HCT116 (cell line): ENCODE data around the gene HGS. TPM values are rescaled to one million over a fixed set of nuclear protein-coding genes. Genes with fewer than 3 reads are reported as not detected.

Experiments used
- ATAC-seq: fragments of 200-7000 bp; cut with Tn5 transposase; 2 replicates; pipeline ENCODE4 v1.9.1; 2020; ENCODE audit warnings: mild to moderate bottlenecking, moderate library complexity
- BruUV-seq: library from RNA; stranded (reverse); fragments of 400-500 nt; replicated peaks from 2 replicates; lab custom pipeline; 2021; lab: Mats Ljungman, UMichigan
- CTCF ChIA-PET: fragments of 300-600 bp; sonication (Branson Sonifier 250); formaldehyde crosslinking; loops from one replicate; lab custom pipeline; 2021; ENCODE audit warnings: antibody characterized with exemption; lab: Charles Lee
- POLR2A ChIA-PET: fragments of 300-600, 350-600 bp; sonication (Branson Sonifier 250); formaldehyde crosslinking; loops from one replicate; lab custom pipeline; 2021; ENCODE audit warnings: antibody characterized with exemption; lab: Charles Lee
- RAD21 ChIA-PET, 2 experiments: fragments of 300-600 bp; sonication (Branson Sonifier 250); formaldehyde crosslinking; loops; one replicate each; lab custom pipeline; 2023; ENCODE audit warnings: low total read pairs in 2 of 2; ENCODE audit not compliant: uncharacterized antibody in 2 of 2, unreplicated experiment in 2 of 2, low non-redundant PET in 1 of 2; lab: Charles Lee
- DNase-seq: peaks from one replicate; pipeline ENCODE4 v3.0.0-alpha.2; 2010; ENCODE audit warnings: low read depth, low spot score
- H2AFZ ChIP-seq: fragments of 200-600 bp; shearing (Covaris generic), sonication (generic); 2 replicates; pipeline ENCODE4 v1.6.1; 2017; ENCODE audit warnings: low read depth, mixed run types, mixed read lengths, antibody characterized with exemption, low read length; ENCODE audit not compliant: poor library complexity, severe bottlenecking
- H3K27ac ChIP-seq: 2 replicates; pipeline ENCODE4 v1.5.1; 2012; ENCODE audit warnings: low read depth, low read length
- H3K27me3 ChIP-seq: fragments of 200-600 bp; sonication (generic); 2 replicates; pipeline ENCODE4 v1.6.1; 2016; ENCODE audit warnings: mixed run types, low read length, mixed read lengths; ENCODE audit not compliant: insufficient read depth
- H3K36me3 ChIP-seq, 2 experiments: fragments of 200-500 bp in 1 of 2; fragments of 200-600 bp in 1 of 2; sonication (Bioruptor generic) in 1 of 2; sonication (generic) in 1 of 2; 2 replicates each; pipeline versions ENCODE4 v1.5.1 to v1.6.1; 2014 to 2016; ENCODE audit warnings: low read length in 2 of 2, inconsistent platforms in 1 of 2, mixed read lengths in 1 of 2, mixed run types in 1 of 2; ENCODE audit not compliant: insufficient read depth in 2 of 2, control insufficient read depth in 1 of 2
- H3K4me1 ChIP-seq, 2 experiments: fragments of 200-600 bp in 1 of 2; sonication (generic) in 1 of 2; 2 replicates each; pipeline versions ENCODE4 v1.5.1 to v1.6.1; 2012 to 2017; ENCODE audit warnings: low read length in 2 of 2, inconsistent platforms in 1 of 2, mild to moderate bottlenecking in 1 of 2, mixed read lengths in 1 of 2, mixed run types in 1 of 2, moderate library complexity in 1 of 2; ENCODE audit not compliant: insufficient read depth in 2 of 2, control insufficient read depth in 1 of 2
- H3K4me2 ChIP-seq: fragments of 200-600 bp; sonication (generic); 2 replicates; pipeline ENCODE4 v1.6.1; 2017; ENCODE audit warnings: mixed run types, low read length, mixed read lengths
- H3K4me3 ChIP-seq, 2 experiments: fragments of 200-600 bp in 1 of 2; sonication (generic) in 1 of 2; replicated peaks in 1 of 2; 2 replicates each; pipeline ENCODE4 v1.5.1; 2011 to 2016; ENCODE audit warnings: low read length in 2 of 2, control low read depth in 1 of 2, low read depth in 1 of 2, mild to moderate bottlenecking in 1 of 2, mixed read lengths in 1 of 2, mixed run types in 1 of 2
- H3K79me2 ChIP-seq: fragments of 200-600 bp; sonication (generic); 2 replicates; pipeline ENCODE4 v1.6.1; 2017; ENCODE audit warnings: mild to moderate bottlenecking, mixed run types, low read length, moderate library complexity, mixed read lengths; ENCODE audit not compliant: insufficient read depth
- H3K9ac ChIP-seq: fragments of 200-600 bp; sonication (generic); 2 replicates; pipeline ENCODE4 v1.6.1; 2016; ENCODE audit warnings: low read length, mixed read lengths
- H3K9me2 ChIP-seq: fragments of 200-600 bp; sonication (generic), shearing (Covaris generic); 2 replicates; pipeline ENCODE4 v1.6.1; 2017; ENCODE audit warnings: mixed run types, mild to moderate bottlenecking, moderate library complexity; ENCODE audit not compliant: insufficient read depth
- H3K9me3 ChIP-seq, 2 experiments: fragments of 200-500 bp in 1 of 2; fragments of 200-600 bp in 1 of 2; sonication (Bioruptor generic) in 1 of 2; sonication (generic) in 1 of 2; 2 replicates each; pipeline ENCODE4 v1.6.1; 2014 to 2017; ENCODE audit warnings: low read length in 2 of 2, mixed read lengths in 2 of 2, inconsistent platforms in 1 of 2, low read depth in 1 of 2, mild to moderate bottlenecking in 1 of 2, mixed run types in 1 of 2, moderate library complexity in 1 of 2; ENCODE audit not compliant: control insufficient read depth in 1 of 2, insufficient read depth in 1 of 2
- H4K20me1 ChIP-seq: fragments of 200-600 bp; sonication (generic), shearing (Covaris generic); 2 replicates; pipeline ENCODE4 v1.6.1; 2017; ENCODE audit warnings: mixed run types, mild to moderate bottlenecking, moderate library complexity; ENCODE audit not compliant: insufficient read depth
- ATF3 ChIP-seq: IDR thresholded peaks from 2 replicates; pipeline ENCODE4 v1.6.1; 2012
- EZH2 ChIP-seq: fragments of 200-600 bp; sonication (generic); IDR thresholded peaks from 2 replicates; pipeline ENCODE4 v1.6.1; 2017; ENCODE audit warnings: antibody characterized with exemption, mixed run types
- EZH2phosphoT487 ChIP-seq: fragments of 200-600 bp; IDR thresholded peaks from 2 replicates; pipeline ENCODE4 v1.6.1; 2018; ENCODE audit warnings: antibody characterized with exemption, borderline replicate concordance
- FOSL1 ChIP-seq: IDR thresholded peaks from 2 replicates; pipeline ENCODE4 v1.6.1; 2012; ENCODE audit warnings: low read depth
- JUND ChIP-seq: IDR thresholded peaks from 2 replicates; pipeline ENCODE4 v1.6.1; 2012
- POLR2A ChIP-seq: IDR thresholded peaks from 2 replicates; pipeline ENCODE4 v1.7.0; 2011; ENCODE audit warnings: borderline replicate concordance; ENCODE audit not compliant: insufficient read depth, insufficient read length; ENCODE audit errors: extremely low read depth
- POLR2AphosphoS5 ChIP-seq: IDR thresholded peaks from 2 replicates; pipeline ENCODE4 v1.6.1; 2011; ENCODE audit warnings: mild to moderate bottlenecking, low read depth, low read length, moderate library complexity
- SIN3A ChIP-seq: IDR thresholded peaks from 2 replicates; pipeline ENCODE4 v1.6.1; 2012; ENCODE audit warnings: low read depth
- SP1 ChIP-seq: IDR thresholded peaks from 2 replicates; pipeline ENCODE4 v1.6.1; 2012; ENCODE audit warnings: low read depth
- TCF7L2 ChIP-seq: IDR thresholded peaks from 2 replicates; pipeline ENCODE4 v1.7.0; 2011; ENCODE audit warnings: borderline replicate concordance, inconsistent platforms; ENCODE audit not compliant: insufficient read depth, insufficient read length; ENCODE audit errors: extremely low read depth
- YY1 ChIP-seq: IDR thresholded peaks from 2 replicates; pipeline ENCODE4 v1.6.1; 2011; ENCODE audit warnings: low read length, low read depth, moderate library complexity, mild to moderate bottlenecking; ENCODE audit not compliant: insufficient replicate concordance; ENCODE audit errors: extremely low read depth
- ZNF274 ChIP-seq: fragments of 200-500 bp; sonication (Bioruptor generic); IDR thresholded peaks from 2 replicates; pipeline ENCODE4 v1.6.1; 2014; ENCODE audit warnings: mild to moderate bottlenecking, low read depth, low read length, inconsistent platforms
- intact Hi-C: fragments of 100-400 bp; cut with micrococcal nuclease; formaldehyde crosslinking; loops from 2 replicates; pipeline ENCODE4 v1.10.0; 2022
- total RNA-seq: library from RNA; stranded (reverse); gene quantifications from one replicate; pipeline ENCODE4 v1.2.1, GENCODE V29; 2021; ENCODE audit not compliant: unreplicated experiment
- TF ChIP-seq, protein P1 (sequence below): IDR thresholded peaks from 2 replicates; pipeline ENCODE4 v1.6.1; 2012; ENCODE audit warnings: low read depth
- TF ChIP-seq, protein P2 (sequence below), 3 experiments: fragments of 200-600 bp in 1 of 3; sonication (generic) in 1 of 3; IDR thresholded peaks in 2 of 3; conservative IDR thresholded peaks in 1 of 3; 2 replicates each; pipeline ENCODE4 v1.5.1; 2012 to 2017; ENCODE audit warnings: low read depth in 2 of 3, low read length in 2 of 3, antibody characterized with exemption in 1 of 3, borderline replicate concordance in 1 of 3, control low read depth in 1 of 3, mild to moderate bottlenecking in 1 of 3, mixed read lengths in 1 of 3, mixed run types in 1 of 3, moderate library complexity in 1 of 3; ENCODE audit not compliant: insufficient read depth in 1 of 3

Gene HGS
- total RNA-seq, 1 experiment from 2014 or later, result 231 TPM

GRCh38 chr17:81741594-81742452 lies 58.0 kb downstream of the HGS start:
- H2AFZ ChIP-seq, result no peak overlapping the region
- no peak overlapping the region for H3K9ac ChIP-seq
- CTCF ChIA-PET, result no interaction called here
- H3K4me1 ChIP-seq, result no peaks in the 10 kb centered on the region
- POLR2A ChIA-PET, result no interaction called here
- intact Hi-C loops, result no loop called here
- H3K4me2 ChIP-seq, result no peak overlapping the region
- no TSS peak for BruUV-seq
- no peaks in the 10 kb centered on the region for H3K79me2 ChIP-seq
- no peak overlapping the region for H3K4me3 ChIP-seq
- no peaks in the 10 kb centered on the region for H3K9me3 ChIP-seq
- H3K36me3 ChIP-seq, result no peaks in the 10 kb centered on the region
- H3K27me3 ChIP-seq, result no peaks in the 10 kb centered on the region
- no peaks in the 10 kb centered on the region for H4K20me1 ChIP-seq
- no peaks in the 10 kb centered on the region for H3K9me2 ChIP-seq
- peak; percentile 32 for ATAC-seq
- RAD21 ChIA-PET, result no interaction called here
- DNase-seq, result no peak
- no peak overlapping the region for H3K27ac ChIP-seq
- TF ChIP-seq, protein P1, sequence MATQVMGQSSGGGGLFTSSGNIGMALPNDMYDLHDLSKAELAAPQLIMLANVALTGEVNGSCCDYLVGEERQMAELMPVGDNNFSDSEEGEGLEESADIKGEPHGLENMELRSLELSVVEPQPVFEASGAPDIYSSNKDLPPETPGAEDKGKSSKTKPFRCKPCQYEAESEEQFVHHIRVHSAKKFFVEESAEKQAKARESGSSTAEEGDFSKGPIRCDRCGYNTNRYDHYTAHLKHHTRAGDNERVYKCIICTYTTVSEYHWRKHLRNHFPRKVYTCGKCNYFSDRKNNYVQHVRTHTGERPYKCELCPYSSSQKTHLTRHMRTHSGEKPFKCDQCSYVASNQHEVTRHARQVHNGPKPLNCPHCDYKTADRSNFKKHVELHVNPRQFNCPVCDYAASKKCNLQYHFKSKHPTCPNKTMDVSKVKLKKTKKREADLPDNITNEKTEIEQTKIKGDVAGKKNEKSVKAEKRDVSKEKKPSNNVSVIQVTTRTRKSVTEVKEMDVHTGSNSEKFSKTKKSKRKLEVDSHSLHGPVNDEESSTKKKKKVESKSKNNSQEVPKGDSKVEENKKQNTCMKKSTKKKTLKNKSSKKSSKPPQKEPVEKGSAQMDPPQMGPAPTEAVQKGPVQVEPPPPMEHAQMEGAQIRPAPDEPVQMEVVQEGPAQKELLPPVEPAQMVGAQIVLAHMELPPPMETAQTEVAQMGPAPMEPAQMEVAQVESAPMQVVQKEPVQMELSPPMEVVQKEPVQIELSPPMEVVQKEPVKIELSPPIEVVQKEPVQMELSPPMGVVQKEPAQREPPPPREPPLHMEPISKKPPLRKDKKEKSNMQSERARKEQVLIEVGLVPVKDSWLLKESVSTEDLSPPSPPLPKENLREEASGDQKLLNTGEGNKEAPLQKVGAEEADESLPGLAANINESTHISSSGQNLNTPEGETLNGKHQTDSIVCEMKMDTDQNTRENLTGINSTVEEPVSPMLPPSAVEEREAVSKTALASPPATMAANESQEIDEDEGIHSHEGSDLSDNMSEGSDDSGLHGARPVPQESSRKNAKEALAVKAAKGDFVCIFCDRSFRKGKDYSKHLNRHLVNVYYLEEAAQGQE, result no peak
- no peak for TF ChIP-seq JUND
- TF ChIP-seq, protein P2, sequence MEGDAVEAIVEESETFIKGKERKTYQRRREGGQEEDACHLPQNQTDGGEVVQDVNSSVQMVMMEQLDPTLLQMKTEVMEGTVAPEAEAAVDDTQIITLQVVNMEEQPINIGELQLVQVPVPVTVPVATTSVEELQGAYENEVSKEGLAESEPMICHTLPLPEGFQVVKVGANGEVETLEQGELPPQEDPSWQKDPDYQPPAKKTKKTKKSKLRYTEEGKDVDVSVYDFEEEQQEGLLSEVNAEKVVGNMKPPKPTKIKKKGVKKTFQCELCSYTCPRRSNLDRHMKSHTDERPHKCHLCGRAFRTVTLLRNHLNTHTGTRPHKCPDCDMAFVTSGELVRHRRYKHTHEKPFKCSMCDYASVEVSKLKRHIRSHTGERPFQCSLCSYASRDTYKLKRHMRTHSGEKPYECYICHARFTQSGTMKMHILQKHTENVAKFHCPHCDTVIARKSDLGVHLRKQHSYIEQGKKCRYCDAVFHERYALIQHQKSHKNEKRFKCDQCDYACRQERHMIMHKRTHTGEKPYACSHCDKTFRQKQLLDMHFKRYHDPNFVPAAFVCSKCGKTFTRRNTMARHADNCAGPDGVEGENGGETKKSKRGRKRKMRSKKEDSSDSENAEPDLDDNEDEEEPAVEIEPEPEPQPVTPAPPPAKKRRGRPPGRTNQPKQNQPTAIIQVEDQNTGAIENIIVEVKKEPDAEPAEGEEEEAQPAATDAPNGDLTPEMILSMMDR (IDR thresholded peaks at IDR 0.05 in 2 of 3, conservative IDR thresholded peaks at IDR 0.05 in 1 of 3; ENCODE audit: borderline replicate concordance in 1 of 3, insufficient read depth in 1 of 3, low read depth in 2 of 3, low read length in 2 of 3), result no peak
- no peak for TF ChIP-seq SIN3A
- no peak for TF ChIP-seq POLR2A
- no peak for TF ChIP-seq SP1
- no peak for TF ChIP-seq ZNF274
- TF ChIP-seq TCF7L2, result no peak
- TF ChIP-seq YY1, result no peak
- TF ChIP-seq EZH2, result no peak
- no peak for TF ChIP-seq POLR2AphosphoS5
- TF ChIP-seq FOSL1, result no peak
- TF ChIP-seq EZH2phosphoT487, result no peak
- no peak for TF ChIP-seq ATF3
